ENCODE measurements around the gene NAAA. TPM values are rescaled to one million over a fixed set of nuclear protein-coding genes. Genes with fewer than 3 reads are reported as not detected.
"Not testable (repeated sequence)": the region's sequence is repeated elsewhere in the genome, so short reads cannot be mapped to it uniquely, and the experiment has no call there.

The NAAA gene
- total and polyA plus RNA-seq, 3 donors from 2014 or later, result 6.3 to 24.9 (median 15.2) TPM

DNA sequence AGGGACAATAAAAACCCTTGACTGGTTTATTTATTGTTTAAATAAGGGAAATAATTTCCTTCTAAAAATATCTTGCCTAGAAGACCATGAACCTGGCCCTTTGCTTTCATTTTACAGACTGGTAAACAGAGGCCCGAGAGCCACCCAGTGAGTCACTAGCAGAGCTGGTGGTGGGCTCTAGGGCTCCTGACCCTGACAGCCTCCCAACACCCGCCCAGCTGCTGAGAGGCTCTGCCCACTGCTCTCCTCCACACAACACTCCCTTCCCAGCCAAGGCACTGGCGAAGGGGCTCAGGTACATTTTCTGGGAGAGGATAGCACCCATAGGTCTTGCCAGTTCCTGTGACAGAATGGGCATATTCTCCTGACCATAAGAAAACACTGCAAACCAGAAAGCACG lies 20.5 kb downstream of the NAAA start:
- intact Hi-C loops (cut with DNase I; ENCODE audit: low total_unique reads), result no loop called here
- WGBS, 2 donors, result 91 to 97% methylated on average over 4 of the region's 4 CpGs
- no peak overlapping the region for H3K27ac ChIP-seq
- DNase-seq, result no peak
- no peaks in the 10 kb centered on the region for H3K27me3 ChIP-seq
- no peak for TF ChIP-seq CTCF (IDR thresholded peaks at IDR 0.05)
- H3K36me3 ChIP-seq (ENCODE audit: low read depth, missing control alignments), result no peaks in the 10 kb centered on the region
- H3K9me3 ChIP-seq, result no peaks in the 10 kb centered on the region
- H3K4me3 ChIP-seq, result no peak overlapping the region
- no peaks in the 10 kb centered on the region for H3K4me1 ChIP-seq

DNA sequence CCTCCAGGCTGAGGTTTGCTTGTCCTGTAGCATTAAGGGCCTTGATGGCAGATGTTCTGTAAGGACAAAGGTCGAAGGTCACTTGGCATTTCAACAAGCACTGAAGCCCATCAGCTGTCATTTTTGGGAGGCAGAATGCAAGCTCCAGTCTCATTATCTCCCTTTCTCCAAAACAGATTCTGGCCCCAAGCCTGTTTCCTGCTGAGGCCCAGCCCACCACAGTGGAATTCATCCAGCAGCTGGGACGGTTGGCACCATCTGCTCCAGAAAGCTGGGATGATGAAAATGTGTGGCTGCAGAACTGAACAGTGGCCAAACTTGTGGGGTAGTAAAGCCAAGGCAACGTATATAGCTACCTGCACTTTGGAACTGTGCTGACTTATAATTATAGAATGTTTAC lies 20.9 kb downstream of the NAAA start:
- WGBS, 2 donors, result 50 to 58% methylated on average over 3 of the region's 3 CpGs
- Histone ChIP-seq H3K4me1 (no peaks in the 10 kb centered on the region), H3K27me3 (no peaks in the 10 kb centered on the region), H3K36me3 (ENCODE audit: low read depth, missing control alignments) (no peaks in the 10 kb centered on the region), H3K27ac (no peak overlapping the region), H3K9me3 (no peaks in the 10 kb centered on the region), H3K4me3 (no peak overlapping the region)
- no peak for DNase-seq
- TF ChIP-seq CTCF (IDR thresholded peaks at IDR 0.05) (no peak), POLR2A (IDR thresholded peaks at IDR 0.05) (no peak)
- intact Hi-C loops (cut with DNase I; ENCODE audit: low total_unique reads), result no loop called here

DNA sequence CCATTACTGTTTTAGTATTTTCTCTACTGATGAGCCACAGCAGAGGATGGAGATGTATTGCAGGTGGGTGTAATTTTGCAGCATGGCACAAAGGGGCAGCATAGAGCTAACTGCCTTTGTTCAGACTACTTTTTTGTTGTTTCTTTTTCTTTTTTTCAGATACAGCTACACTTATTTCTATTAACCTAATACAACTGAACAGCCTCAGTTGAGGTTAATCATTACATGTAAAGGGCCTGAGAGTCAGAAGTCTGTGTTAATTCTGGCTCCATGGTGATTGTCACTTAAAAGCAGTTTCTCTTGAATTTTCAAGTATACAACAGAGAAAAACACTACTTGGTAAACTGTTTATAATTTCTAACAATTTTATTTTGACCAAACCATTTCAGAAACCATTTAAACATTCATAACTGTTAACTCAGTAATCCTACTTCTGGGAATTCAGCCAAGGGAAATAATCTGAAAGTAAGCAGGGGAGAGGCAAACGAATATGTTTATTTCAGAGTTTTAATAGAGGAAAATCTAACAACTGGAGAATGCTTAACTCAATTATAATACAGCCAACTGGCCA lies 24.6 kb downstream of the NAAA start:
- Histone ChIP-seq H3K27ac (no peak overlapping the region), H3K9me3 (no peaks in the 10 kb centered on the region), H3K27me3 (no peaks in the 10 kb centered on the region), H3K36me3 (ENCODE audit: low read depth, missing control alignments) (no peaks in the 10 kb centered on the region), H3K4me3 (no peak overlapping the region), H3K4me1 (no peaks in the 10 kb centered on the region)
- peak; percentile 23 for DNase-seq
- TF ChIP-seq POLR2A (IDR thresholded peaks at IDR 0.05), result no peak
- peak; percentile 28 to 75 (median 57) for TF ChIP-seq CTCF (IDR thresholded peaks at IDR 0.05)
- intact Hi-C loops (cut with DNase I; ENCODE audit: low total_unique reads), result no loop called here
- WGBS, 2 donors, result 23 to 30% methylated on average over 1 of the region's 1 CpG

GRCh38 chr4:75912968-75913367 lies 27.8 kb downstream of the NAAA start:
- WGBS, 2 donors, result 57 to 68% methylated on average over 6 of the region's 6 CpGs

GRCh38 chr4:75910831-75911230 lies 30.0 kb downstream of the NAAA start:
- H3K9me3 ChIP-seq; H3K27ac ChIP-seq; H3K27me3 ChIP-seq; H3K36me3 ChIP-seq (ENCODE audit: low read depth, missing control alignments); H3K4me3 ChIP-seq; H3K4me1 ChIP-seq; intact Hi-C loops (cut with DNase I; ENCODE audit: low total_unique reads); DNase-seq: not testable (repeated sequence)
- 91 to 98% methylated on average over 6 of the region's 6 CpGs for WGBS, 2 donors

More at GRCh38 chr4:75912968-75913367, 27.8 kb downstream of the NAAA start:
- Histone ChIP-seq H3K27ac (no peak overlapping the region), H3K4me3 (no peak overlapping the region), H3K4me1 (no peaks in the 10 kb centered on the region), H3K9me3 (no peaks in the 10 kb centered on the region), H3K27me3 (no peaks in the 10 kb centered on the region), H3K36me3 (ENCODE audit: low read depth, missing control alignments) (no peaks in the 10 kb centered on the region)
- no peak for DNase-seq
- intact Hi-C loops (cut with DNase I; ENCODE audit: low total_unique reads), result no loop called here
- TF ChIP-seq CTCF (IDR thresholded peaks at IDR 0.05) (no peak), POLR2A (IDR thresholded peaks at IDR 0.05) (no peak)

Data from testis (tissue), 3 donors.